ENCODE results near the gene RPL10.
"Not testable (repeated sequence)": the region's sequence is repeated elsewhere in the genome, so short reads cannot be mapped to it uniquely, and the experiment has no call there.

Gene RPL10

DNA sequence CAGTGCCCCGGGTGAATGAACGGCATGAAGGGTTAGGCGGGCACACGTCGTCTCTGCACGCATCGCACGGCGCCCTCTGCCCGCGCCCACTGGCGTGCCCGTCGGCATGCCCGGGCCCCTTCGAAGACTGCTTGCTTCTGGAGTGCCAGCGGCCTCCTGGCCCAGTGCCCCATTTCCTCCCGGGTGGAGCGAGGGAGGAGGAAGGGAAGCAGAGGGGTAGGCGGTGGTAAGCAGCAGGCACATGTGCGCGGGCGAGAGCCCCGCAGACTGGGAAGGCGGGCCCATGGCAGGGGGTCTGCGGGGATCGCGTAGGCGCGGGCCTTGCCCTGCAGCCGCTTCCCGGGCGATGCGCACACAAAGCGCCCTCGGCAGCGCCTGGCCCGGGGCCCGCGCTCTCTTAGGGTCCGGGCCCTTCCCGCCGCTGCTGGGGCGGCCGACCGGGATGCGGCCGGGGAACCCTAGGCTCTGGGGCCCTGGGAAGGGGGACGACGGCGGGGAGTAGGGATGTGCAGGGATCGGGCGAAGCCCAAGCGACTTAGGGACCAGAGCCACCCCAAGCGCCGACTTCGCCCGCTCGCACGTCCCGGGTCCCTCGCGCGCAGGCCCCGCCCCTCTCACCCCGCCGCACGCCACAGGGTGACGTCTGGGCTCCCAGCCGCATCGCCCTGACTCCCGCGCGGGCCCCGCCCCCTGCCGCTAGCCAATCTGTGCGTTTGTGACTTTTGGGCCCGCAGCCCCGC lies 19.9 kb upstream of the RPL10 start:
- DNase-seq (ENCODE audit: low spot score), result no peak

DNA sequence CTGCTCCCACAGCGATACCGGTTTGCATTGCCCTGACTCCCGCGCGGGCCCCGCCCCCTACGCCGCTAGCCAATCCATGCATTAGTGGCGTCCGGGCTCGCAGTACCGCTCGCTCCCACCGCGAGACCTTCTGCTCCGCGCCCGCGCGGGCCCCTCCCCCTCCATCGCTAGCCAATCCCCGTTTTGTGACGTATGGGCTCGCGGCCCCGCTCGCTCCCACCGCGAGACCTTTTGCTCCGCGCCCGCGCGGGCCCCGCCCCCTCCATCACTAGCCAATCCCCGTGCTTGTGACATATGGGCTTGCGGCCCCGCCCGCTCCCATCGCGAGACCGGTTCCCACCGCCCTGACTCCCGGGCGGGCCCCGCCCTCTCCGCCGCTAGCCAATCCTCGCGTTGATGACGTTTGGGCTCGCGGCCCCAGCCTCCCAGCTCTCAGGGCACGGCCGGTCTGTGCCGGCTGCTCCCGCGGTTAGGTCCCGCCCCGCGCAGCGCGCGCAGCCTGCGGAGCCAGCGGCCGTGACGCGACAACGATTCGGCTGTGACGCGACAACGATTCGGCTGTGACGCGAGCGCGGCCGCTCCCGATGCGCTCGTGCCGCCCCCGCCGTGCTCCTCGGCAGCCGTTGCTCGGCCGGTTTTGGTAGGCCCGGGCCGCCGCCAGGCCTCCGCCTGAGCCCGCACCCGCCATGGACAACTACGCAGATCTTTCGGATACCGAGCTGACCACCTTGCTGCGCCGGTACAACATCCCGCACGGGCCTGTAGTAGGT lies 19.2 kb upstream of the RPL10 start, which contains the start of gene EMD:
TSS of gene EMD (plus strand) at position 497 of the 770 bp plus-strand sequence. CDS start at position 687, 190 bp downstream.
- DNase-seq (ENCODE audit: low spot score), result peak; percentile 91

DNA sequence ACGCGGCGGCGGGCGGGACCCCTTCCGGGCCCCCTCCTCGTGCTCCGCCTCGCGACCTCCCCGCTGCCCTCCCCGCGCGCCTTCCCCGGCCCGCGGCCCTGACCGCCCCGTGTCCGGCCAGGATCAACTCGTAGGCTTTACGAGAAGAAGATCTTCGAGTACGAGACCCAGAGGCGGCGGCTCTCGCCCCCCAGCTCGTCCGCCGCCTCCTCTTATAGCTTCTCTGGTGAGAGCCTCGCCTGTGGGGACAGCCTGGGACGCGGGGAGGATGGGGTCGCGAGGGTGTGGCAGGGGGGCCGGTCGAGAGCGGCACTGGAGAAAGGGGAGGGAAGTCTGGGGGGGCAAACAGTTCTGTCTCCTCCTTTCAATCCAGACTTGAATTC lies 18.6 kb upstream of the RPL10 start:
- DNase-seq (ENCODE audit: low spot score), result no peak

DNA sequence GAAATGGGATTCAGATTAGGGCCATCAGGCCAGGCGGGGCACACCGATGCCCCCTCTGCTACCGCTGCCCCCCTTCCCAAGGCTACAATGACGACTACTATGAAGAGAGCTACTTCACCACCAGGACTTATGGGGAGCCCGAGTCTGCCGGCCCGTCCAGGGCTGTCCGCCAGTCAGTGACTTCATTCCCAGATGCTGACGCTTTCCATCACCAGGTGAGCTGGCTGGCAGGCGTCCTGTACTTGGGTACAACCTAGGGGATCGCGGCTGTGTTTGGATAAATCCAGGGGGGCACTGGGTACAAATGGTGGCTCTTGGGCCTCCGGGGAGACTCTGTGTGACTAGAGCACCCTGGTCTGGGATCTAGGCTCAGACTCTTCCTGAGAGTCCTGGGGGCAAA lies 18.0 kb upstream of the RPL10 start:
- DNase-seq (ENCODE audit: low spot score), result no peak

DNA sequence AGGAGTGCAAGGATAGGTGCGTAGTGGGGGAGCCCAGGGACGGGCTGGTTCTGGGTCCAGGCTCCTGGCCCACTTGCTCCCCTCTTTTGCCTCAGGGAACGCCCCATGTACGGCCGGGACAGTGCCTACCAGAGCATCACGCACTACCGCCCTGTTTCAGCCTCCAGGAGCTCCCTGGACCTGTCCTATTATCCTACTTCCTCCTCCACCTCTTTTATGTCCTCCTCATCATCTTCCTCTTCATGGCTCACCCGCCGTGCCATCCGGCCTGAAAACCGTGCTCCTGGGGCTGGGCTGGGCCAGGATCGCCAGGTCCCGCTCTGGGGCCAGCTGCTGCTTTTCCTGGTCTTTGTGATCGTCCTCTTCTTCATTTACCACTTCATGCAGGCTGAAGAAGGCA lies 17.4 kb upstream of the RPL10 start:
- no peak for DNase-seq (ENCODE audit: low spot score)

DNA sequence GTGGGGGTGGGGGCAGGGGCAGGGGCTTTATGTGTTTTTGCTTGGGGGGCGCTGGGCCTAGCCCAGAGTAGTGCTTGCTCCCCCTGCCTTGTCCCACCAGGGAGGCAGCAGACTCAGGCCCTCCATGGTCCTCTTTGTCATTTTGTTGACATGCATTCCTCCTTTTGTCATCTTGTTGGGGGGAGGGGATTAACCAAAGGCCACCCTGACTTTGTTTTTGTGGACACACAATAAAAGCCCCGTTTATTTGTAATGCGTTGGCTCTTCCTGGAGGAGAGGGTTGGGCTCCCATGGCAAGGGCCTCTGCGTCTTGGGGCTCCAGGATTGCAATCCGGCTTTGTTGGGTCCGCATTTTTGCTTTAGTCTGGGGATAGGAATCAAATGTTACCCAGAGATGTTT lies 16.9 kb upstream of the RPL10 start:
- DNase-seq (ENCODE audit: low spot score), result no peak

DNA sequence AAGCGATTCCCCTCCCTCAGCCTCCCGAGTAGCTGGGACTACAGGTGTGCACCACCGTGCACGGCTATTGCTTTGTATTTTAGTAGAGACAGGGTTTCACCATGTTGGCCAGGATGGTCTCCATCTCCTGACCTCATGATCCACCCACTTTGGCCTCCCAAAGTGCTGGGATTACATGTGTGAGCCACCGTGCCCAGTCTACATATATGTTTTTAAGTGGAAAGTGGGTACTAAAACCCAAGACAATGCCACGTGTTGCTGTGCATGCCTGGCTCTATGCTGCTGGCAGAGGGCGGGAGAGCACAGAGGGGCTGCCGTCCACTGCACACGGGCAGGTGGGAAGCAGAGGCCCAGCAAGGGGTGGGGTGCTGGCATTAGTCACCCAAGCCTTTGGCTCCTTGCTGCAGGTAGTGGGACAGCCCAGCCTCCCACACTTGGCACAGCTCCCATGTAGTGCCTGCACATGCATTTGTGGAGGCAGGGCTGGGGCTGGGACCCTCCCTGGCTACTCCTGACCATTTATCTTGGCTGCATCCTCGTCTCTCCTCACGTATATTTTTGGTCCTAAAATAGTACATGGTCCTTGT lies 15.6 kb upstream of the RPL10 start:
- no peak for DNase-seq (ENCODE audit: low spot score)

DNA sequence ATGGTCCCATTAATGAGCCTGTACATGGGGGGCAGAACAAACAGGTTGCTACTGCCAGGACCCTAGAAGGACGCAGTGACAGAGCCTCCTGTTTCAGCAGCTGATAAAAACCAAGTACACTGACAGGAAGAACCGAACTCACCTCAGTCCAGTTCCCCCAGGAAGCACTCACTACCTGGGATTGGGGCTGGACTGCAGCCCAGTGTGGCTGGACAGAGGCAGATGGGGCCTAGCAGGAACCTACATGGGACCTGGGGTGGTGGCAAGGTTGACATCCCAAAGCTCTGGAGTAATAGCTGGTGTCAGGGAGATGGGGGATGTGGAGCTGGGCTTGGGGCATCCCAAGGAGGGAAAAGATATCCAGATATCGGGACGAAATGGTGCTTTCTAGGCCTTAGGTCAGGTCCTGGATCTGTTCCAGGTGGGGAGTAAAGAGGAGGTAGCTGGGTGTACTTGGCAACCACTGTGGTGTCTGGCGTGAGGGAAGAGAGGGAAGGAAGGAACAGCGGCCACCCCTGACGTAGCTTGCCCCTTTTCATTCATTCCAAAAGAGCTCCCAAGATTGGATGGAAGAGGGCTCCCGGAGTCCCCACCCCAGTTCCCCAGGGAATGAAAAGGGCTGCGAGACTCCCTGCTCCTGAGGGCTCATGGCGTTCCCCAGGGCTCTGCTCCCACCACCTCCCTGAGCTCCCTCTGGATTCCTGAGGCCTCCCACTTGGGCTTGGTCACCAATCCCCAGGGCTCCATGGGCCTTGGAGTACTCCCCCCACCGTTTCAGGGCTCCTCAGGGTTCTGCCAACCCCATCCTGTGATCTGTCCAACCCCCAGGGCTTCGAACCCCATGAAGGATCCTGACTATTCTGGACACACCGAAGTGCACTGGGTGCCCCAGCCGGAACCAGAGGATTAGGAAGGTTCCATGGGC lies 14.6 kb upstream of the RPL10 start:
- no peak for DNase-seq (ENCODE audit: low spot score)

DNA sequence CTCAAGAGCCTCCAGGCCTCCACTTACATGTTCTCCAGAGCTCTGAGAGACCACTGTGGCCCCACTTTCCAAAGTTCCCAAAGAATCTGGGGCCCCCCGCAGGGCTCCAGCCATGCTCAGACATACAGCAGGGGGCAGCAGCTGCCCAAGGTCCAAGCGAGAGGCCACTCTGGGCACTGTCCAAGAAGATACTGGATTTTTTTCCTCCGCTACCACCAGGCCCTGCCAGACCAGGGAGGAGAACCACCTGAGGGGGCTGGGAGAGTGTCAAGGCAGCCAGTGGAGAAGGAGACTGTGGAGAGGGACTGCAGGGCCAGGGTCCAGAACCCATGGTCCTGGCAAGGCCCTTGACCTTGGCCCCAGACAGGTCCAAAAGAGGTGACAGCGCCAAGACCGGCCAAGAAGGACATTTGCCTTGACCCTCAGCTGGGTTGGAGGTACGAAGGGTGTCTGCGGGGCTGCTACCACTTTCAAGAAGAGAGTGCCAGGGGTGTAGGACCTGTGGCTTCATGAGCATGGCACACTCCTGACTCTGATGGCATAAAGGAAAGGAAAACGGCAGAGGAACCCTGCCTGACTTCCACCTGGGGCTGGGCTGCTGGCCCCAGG lies 13.8 kb upstream of the RPL10 start:
- DNase-seq (ENCODE audit: low spot score), result no peak

DNA sequence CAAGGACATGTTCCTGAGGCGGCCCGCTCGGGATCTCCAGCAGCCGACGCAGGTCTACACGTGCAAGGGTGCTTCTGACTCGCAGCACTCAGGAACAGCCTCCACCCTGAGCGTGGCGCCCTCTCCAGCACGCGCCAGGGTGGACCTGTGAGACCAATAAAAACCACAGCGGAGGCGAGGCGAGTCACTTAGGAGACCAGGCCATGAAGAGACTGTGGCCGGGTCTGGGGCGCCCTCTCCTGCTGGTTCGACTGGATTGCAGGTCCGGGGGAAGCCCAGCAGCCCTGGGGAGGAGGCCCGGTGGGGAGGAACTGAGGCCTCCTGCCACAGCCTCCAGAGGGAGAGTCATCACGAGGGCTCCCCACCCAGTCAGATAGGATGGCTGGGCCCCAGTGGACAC lies 10.1 kb upstream of the RPL10 start:
- DNase-seq (ENCODE audit: low spot score), result not testable (repeated sequence)

DNA sequence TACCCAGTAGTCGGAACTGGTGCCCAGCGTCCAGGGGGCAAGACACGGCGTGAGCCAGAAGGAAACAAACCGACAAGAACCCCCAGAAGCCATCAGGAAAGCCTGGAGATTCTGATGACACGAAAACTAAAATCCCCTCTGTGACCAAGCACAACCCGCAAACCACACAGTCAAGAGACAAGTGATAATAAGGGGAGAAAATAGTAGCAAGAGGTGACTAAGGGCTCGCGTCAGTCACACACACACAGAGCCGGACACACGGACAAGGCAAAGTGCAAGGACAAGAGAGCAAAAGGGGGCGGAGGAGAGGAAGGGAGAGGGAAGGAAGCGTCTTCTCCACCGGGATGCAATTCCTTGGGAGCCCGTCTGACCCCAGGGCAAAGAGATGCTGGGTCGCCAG lies 9.5 kb upstream of the RPL10 start:
- DNase-seq (ENCODE audit: low spot score), result not testable (repeated sequence)

DNA sequence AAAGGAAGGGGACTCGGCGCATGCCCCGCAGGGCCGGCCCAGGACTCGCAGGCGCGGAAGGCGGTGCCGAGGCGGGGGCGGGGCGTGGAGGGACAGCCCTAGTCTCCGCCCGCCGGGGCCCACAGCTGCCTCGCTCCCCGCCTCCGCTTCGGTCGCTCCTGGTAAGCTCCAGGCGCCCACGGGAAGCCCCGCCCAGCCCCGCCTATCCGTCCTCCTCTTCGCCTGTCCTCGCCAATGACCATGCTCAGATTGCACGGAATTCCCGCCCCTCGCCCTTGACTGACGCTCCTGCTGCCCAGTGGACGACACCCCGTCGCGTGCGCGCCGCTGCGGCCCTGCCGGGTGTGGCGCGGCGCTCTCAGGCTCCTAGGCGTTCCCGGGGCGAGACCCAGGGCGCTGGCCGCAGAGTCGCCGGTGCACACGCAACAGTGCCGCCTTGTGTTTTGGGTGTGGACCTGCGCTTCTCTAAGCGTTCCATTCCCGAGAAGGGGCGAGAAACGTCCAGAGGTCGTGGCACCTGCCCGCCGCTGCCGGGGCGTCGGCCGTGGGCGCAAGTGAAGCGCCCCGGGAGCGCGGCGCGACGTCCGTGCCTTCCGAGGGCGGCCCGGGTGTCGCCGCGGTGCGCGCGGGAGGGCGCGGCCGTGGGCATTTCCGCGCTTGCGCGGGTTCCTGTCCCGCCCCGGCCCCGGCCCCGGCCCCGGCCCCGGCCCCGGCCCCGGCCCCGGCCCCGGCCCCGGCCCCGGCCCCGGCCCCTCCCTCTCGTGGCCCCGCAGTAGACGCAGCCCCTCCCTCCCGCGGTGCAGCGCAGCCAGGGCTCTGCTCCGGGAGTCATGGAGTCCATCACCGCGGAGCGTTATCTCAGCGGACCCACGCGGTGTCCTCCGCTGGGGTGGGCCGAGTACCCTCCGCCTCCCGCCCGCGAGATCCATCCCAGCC lies 8.1 kb upstream of the RPL10 start:
- DNase-seq (ENCODE audit: low spot score), result not testable (repeated sequence)

DNA sequence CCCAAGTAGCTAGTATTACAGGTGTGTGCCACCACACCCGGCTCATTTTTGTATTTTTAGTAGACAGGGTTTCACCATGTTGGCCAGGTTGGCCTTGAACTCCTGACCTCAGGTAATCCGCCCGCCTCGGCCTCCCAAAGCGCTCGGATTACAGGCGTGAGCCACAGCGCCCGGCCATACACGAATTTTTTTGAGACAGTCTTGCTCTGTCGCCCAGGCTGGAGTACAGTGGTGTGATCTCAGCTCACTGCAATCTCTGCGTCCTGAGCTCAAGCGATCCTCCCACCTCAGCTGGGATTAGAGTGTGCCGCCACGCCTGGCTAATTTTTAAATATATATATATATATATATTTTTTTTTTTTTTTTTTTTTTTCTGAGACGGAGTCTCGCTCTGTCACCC lies 1.8 kb upstream of the RPL10 start:
- DNase-seq (ENCODE audit: low spot score), result not testable (repeated sequence)

DNA sequence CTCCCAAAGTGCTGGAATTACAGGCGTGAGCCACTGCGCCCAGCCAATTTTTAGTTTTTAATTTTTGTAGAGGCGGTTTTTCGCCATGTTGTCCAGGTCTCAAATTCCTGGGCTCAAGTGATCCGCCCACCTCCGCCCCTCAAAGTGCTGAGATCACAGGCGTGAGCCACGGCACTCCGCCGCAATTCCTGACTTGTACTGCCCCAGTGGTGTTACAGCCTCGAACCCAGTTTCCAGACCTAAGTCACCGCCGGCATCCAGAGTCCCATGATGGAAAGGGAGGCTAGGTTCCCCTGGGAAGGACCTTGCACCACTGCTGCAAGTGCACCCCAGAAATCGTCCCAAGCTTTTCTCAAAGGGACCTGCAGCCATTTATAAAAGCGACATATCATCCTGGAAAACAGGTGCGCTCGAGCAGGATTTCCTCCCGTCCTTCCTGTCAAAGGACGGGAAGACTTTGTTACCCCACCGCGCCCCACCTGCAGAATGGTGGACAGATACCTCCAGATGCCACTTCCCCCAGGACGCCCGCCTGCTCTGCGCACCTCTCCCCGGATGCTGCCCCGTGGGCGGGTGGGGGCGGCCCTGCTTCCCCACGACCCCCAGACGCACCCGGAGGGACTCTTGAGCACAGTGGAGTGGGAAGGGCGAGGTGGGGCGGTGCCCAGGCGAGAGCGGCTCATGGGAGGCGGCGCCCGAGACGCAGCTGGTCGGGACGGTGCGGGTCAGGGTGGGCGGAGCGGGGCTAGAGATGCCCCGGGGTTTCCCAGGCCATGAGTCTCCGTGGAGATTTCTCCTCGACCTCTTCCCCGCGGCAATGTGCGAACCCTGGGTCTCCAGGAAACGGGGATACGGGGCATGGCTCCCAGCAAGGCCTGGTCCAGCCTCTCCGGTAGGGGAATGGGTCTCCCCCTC lies 947 bp upstream of the RPL10 start:
- peak; percentile 68 for DNase-seq (ENCODE audit: low spot score)

DNA sequence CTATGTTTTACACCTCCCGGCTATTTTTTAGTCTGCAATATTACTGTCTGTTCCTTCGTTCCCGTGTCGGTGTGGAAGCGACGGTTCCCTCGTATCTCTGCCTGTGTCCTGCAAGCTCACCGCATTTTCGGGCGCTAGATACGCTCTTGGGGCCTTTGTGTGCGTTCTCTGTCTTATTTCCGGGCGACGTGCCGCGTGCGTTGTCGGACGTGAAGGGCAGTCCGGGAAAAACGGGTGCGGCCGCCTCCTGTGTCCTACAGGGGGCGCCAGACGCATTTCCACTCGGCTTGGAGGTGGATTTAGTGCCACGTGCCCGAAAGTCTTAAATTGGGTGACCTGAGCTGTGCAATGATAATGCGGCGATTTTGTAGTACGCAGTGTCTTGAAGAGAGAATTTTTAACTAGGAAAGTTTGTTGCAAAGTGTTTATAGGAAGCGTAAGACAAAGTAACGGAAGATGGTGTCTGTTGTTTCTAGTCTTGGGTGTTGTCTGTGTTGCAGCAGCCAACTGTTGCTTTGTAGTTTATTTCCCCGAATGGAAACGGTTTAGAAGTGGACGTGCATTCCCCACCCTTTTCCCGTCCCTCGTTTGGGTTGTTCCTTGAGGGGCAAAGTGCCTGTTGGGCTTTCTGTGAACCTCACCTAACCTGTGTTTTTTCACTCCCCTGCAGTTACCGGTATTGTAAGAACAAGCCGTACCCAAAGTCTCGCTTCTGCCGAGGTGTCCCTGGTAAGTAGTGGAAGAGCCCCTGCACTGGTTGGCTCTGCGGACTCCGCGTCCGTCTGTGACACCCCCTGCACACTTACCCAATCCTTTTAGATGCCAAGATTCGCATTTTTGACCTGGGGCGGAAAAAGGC lies 720 bp downstream of the RPL10 start:
- DNase-seq (ENCODE audit: low spot score), result no peak

DNA sequence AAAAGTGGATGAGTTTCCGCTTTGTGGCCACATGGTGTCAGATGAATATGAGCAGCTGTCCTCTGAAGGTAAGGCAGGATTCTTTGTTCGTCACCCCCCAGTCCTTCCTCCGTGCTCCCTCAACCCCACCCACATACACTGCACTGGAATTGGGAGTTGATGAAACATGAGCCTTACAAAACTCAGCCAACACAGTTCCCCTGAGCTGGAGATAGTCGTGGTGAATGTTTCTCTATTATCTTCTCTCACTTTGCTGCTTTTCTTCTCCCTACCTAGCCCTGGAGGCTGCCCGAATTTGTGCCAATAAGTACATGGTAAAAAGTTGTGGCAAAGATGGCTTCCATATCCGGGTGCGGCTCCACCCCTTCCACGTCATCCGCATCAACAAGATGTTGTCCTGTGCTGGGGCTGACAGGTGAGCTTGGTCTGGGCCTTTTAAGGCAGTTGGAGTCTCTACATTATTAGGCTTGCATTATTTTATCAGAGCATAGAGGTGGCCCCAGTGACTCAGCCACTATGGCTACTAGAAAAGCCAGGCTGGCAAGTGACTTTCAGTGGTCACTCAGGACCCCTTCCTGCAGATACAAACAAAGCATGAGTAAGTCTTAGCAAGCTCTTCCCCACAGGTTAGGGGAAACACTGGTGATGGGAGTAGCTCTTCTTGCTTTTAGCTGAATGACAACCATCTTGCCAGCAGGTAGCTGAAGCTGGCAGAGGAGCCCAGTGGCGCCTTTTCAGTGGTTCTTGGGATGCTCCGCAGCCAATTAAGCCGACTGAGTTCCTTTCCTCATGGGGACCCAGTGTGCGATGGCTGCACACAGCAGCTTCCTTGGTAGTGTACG lies 1.6 kb downstream of the RPL10 start:
- no peak for DNase-seq (ENCODE audit: low spot score)

DNA sequence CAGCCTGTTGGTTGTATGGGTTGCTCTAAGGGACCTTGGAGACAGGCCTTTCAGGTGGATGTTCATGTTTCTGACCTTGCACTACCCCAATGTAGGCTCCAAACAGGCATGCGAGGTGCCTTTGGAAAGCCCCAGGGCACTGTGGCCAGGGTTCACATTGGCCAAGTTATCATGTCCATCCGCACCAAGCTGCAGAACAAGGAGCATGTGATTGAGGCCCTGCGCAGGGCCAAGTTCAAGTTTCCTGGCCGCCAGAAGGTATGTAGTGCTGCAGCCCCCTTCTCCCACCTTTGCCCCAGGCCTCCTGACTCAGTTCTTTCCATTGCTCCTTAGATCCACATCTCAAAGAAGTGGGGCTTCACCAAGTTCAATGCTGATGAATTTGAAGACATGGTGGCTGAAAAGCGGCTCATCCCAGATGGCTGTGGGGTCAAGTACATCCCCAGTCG lies 2.2 kb downstream of the RPL10 start:
- DNase-seq (ENCODE audit: low spot score), result not testable (repeated sequence)
